ENCODE results near the gene INTS1.

Gene INTS1

GRCh38 chr7:1497293-1497927 is 6.8 kb downstream of the INTS1 start:
- TF ChIP-seq TAF1 (IDR thresholded peaks at IDR 0.05; ENCODE audit: borderline replicate concordance, insufficient read depth, low read length) = no peak
- TF ChIP-seq, protein P1, sequence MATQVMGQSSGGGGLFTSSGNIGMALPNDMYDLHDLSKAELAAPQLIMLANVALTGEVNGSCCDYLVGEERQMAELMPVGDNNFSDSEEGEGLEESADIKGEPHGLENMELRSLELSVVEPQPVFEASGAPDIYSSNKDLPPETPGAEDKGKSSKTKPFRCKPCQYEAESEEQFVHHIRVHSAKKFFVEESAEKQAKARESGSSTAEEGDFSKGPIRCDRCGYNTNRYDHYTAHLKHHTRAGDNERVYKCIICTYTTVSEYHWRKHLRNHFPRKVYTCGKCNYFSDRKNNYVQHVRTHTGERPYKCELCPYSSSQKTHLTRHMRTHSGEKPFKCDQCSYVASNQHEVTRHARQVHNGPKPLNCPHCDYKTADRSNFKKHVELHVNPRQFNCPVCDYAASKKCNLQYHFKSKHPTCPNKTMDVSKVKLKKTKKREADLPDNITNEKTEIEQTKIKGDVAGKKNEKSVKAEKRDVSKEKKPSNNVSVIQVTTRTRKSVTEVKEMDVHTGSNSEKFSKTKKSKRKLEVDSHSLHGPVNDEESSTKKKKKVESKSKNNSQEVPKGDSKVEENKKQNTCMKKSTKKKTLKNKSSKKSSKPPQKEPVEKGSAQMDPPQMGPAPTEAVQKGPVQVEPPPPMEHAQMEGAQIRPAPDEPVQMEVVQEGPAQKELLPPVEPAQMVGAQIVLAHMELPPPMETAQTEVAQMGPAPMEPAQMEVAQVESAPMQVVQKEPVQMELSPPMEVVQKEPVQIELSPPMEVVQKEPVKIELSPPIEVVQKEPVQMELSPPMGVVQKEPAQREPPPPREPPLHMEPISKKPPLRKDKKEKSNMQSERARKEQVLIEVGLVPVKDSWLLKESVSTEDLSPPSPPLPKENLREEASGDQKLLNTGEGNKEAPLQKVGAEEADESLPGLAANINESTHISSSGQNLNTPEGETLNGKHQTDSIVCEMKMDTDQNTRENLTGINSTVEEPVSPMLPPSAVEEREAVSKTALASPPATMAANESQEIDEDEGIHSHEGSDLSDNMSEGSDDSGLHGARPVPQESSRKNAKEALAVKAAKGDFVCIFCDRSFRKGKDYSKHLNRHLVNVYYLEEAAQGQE (IDR thresholded peaks at IDR 0.05; ENCODE audit: insufficient read depth in 1 of 2, low read depth in 2 of 2, low read length in 2 of 2) = no peak
- no peak for TF ChIP-seq POLR2AphosphoS5 (IDR thresholded peaks at IDR 0.05; ENCODE audit: low read depth, low read length)
- TF ChIP-seq SIN3A (IDR thresholded peaks at IDR 0.05; ENCODE audit: borderline replicate concordance, insufficient read depth, low read length) = no peak
- TF ChIP-seq FOXP2 (optimal IDR thresholded peaks at IDR 0.05; ENCODE audit: borderline replicate concordance, extremely low read depth, extremely low read length, insufficient read depth) = no peak

DNA sequence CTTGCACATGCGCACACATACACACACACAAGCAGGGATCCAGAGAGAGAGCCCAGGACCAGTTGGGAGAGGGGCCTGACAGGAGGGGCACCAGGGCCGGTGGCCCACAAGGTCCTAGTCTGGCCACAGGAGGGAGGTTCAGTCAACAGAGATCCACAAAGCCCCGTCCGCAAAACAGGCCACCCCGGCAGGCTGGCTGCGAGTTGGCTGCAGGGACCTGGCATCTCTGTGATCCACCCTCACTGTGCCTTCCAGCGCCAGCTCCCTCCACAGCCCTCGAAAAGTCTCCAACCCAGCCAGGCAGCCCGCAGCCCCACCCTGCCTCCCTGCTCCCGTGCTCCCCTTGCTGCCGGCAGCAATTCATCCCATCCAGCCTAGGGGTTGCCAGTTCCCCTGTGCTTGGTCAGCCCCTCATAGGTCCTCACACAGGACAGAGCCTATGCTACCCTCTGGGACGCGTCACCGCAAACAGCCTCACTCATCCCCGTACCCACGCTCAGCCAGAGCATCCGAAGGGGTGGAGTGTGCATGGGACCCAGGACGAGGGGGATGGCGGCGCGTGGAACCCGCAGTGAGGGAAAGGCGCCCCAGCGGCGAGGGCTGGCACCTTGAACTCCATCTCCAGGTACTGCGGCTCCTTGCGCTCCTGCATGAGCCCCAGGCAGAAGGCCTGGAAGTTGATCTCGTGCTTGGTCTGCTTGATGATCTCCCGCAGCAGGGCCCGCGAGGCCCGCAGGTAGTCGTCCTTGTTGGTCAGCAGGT is 7.5 kb downstream of the INTS1 start:
- TF ChIP-seq SIN3A (IDR thresholded peaks at IDR 0.05; ENCODE audit: borderline replicate concordance, insufficient read depth, low read length) (no peak), POLR2AphosphoS5 (IDR thresholded peaks at IDR 0.05; ENCODE audit: low read depth, low read length) (no peak), FOXP2 (optimal IDR thresholded peaks at IDR 0.05; ENCODE audit: borderline replicate concordance, extremely low read depth, extremely low read length, insufficient read depth) (no peak), TAF1 (IDR thresholded peaks at IDR 0.05; ENCODE audit: borderline replicate concordance, insufficient read depth, low read length) (no peak)
- TF ChIP-seq, protein P1 (IDR thresholded peaks at IDR 0.05; ENCODE audit: insufficient read depth in 1 of 2, low read depth in 2 of 2, low read length in 2 of 2) = no peak

- TF ChIP-seq, protein P1 (IDR thresholded peaks at IDR 0.05; ENCODE audit: insufficient read depth in 1 of 2, low read depth in 2 of 2, low read length in 2 of 2) = no peak
- TF ChIP-seq TAF1 (IDR thresholded peaks at IDR 0.05; ENCODE audit: borderline replicate concordance, insufficient read depth, low read length) (no peak), FOXP2 (optimal IDR thresholded peaks at IDR 0.05; ENCODE audit: borderline replicate concordance, extremely low read depth, extremely low read length, insufficient read depth) (no peak), POLR2AphosphoS5 (IDR thresholded peaks at IDR 0.05; ENCODE audit: low read depth, low read length) (no peak), SIN3A (IDR thresholded peaks at IDR 0.05; ENCODE audit: borderline replicate concordance, insufficient read depth, low read length) (no peak)
These were observed 8.5 kb downstream of the INTS1 start for GRCh38 chr7:1495564-1496242.

GRCh38 chr7:1494866-1495563 is 9.2 kb downstream of the INTS1 start:
- TF ChIP-seq FOXP2 (optimal IDR thresholded peaks at IDR 0.05; ENCODE audit: borderline replicate concordance, extremely low read depth, extremely low read length, insufficient read depth) = no peak
- no peak for TF ChIP-seq POLR2AphosphoS5 (IDR thresholded peaks at IDR 0.05; ENCODE audit: low read depth, low read length)
- TF ChIP-seq TAF1 (IDR thresholded peaks at IDR 0.05; ENCODE audit: borderline replicate concordance, insufficient read depth, low read length) = no peak
- TF ChIP-seq SIN3A (IDR thresholded peaks at IDR 0.05; ENCODE audit: borderline replicate concordance, insufficient read depth, low read length) = no peak
- TF ChIP-seq, protein P1 (IDR thresholded peaks at IDR 0.05; ENCODE audit: insufficient read depth in 1 of 2, low read depth in 2 of 2, low read length in 2 of 2) = no peak

Measured in PFSK-1 (cell line).